Gastroesophageal sphincter (tissue), 4 donors: ENCODE measurements around the gene TPD52L2. TPM values are rescaled to one million over a fixed set of nuclear protein-coding genes. Genes with fewer than 3 reads are reported as not detected.

Source experiments
- ATAC-seq: fragments of 150-250 bp; one replicate; pipeline ENCODE4 v1.9.1; 2016; ENCODE audit warnings: mild to moderate bottlenecking, moderate library complexity
- H3K27ac ChIP-seq, 4 donors: fragments of 200-600 bp; sonication (generic) in 3 of 4; 1 replicate in 3 of 4; 2 replicates in 1 of 4; pipeline ENCODE4 v1.5.1; 2016 to 2019
- H3K27me3 ChIP-seq: fragments of 200-600 bp; sonication (generic); one replicate; pipeline ENCODE4 v1.5.1; 2019
- H3K36me3 ChIP-seq, 2 donors: fragments of 200-600 bp; sonication (generic); one replicate each; pipeline ENCODE4 v1.5.1; 2019; ENCODE audit warnings: control low read depth in 1 of 2
- H3K4me1 ChIP-seq, 3 donors: fragments of 200-600 bp; sonication (generic); 1 replicate in 2 of 3; 2 replicates in 1 of 3; pipeline ENCODE4 v1.5.1; 2016 to 2019; ENCODE audit warnings: control low read depth in 2 of 3
- H3K4me3 ChIP-seq, 2 donors: fragments of 200-600 bp; sonication (generic); one replicate each; pipeline ENCODE4 v1.5.1; 2019; ENCODE audit warnings: mild to moderate bottlenecking in 1 of 2, moderate library complexity in 1 of 2
- H3K9me3 ChIP-seq, 3 donors: fragments of 200-600 bp; sonication (generic); one replicate each; pipeline ENCODE4 v1.5.1; 2017 to 2019; ENCODE audit warnings: control low read depth in 2 of 3
- CTCF ChIP-seq, 4 experiments: fragments of 200-600 bp in 2 of 4; fragments of 450-650 bp in 2 of 4; sonication (generic) in 1 of 4; IDR thresholded peaks; one replicate each; pipeline ENCODE4 v1.5.1; 2017 to 2019; ENCODE audit warnings: antibody characterized with exemption in 4 of 4, mild to moderate bottlenecking in 2 of 4, moderate library complexity in 2 of 4
- EP300 ChIP-seq: sonication (generic); formaldehyde crosslinking; IDR thresholded peaks from one replicate; pipeline ENCODE4 v1.6.1; 2017; ENCODE audit warnings: antibody characterized with exemption, mild to moderate bottlenecking
- POLR2A ChIP-seq, 2 donors: fragments of 450-650 bp; IDR thresholded peaks; one replicate each; pipeline ENCODE4 v1.6.1; 2017; ENCODE audit warnings: antibody characterized with exemption in 2 of 2, mild to moderate bottlenecking in 2 of 2, moderate library complexity in 1 of 2
- POLR2AphosphoS5 ChIP-seq: sonication (generic); formaldehyde crosslinking; IDR thresholded peaks from one replicate; pipeline ENCODE4 v1.6.1; 2017; ENCODE audit warnings: antibody characterized with exemption
- WGBS, 2 donors: methylation state at CpG; one replicate each; pipeline ENCODE4 v1.1.5; 2018; ENCODE audit warnings: low coverage in 1 of 2; 5-methylcytosine and 5-hydroxymethylcytosine counted together
- total RNA-seq, 4 donors: library from RNA; depleted of rRNA; stranded (reverse); fragments of >200 nt; gene quantifications; one replicate each; pipeline ENCODE4 v1.1.0, GENCODE V29; 2016

Gene TPD52L2
- total RNA-seq, 4 donors from 2014 or later = 136 to 157 (median 145) TPM

GRCh38 chr20:63884506-63885263 lies 19.6 kb downstream of the TPD52L2 start:
- H3K4me3 ChIP-seq = no peak overlapping the region
- peaks cover 0 to 94% of the 10 kb centered on the region in 2 donors for H3K36me3 ChIP-seq
- ATAC-seq = no peak
- no peaks in the 10 kb centered on the region for H3K9me3 ChIP-seq
- no peak overlapping the region for H3K27ac ChIP-seq
- WGBS, 2 donors = 78 to 80% methylated on average over 1 to 4 of the region's 21 CpGs
- H3K27me3 ChIP-seq = no peaks in the 10 kb centered on the region
- TF ChIP-seq EP300 (no peak), POLR2AphosphoS5 (no peak), CTCF (IDR thresholded peaks at IDR 0.05) (no peak), POLR2A (IDR thresholded peaks at IDR 0.05) (no peak)
- no peaks in the 10 kb centered on the region for H3K4me1 ChIP-seq

GRCh38 chr20:63885264-63886053 lies 20.4 kb downstream of the TPD52L2 start:
- no peak for ATAC-seq
- no peaks in the 10 kb centered on the region for H3K4me1 ChIP-seq
- WGBS, 2 donors = 63 to 80% methylated on average over 4 to 6 of the region's 27 CpGs
- peaks cover 0 to 99% of the 10 kb centered on the region in 2 donors for H3K36me3 ChIP-seq
- TF ChIP-seq POLR2A (IDR thresholded peaks at IDR 0.05) = no peak
- no peak for TF ChIP-seq CTCF (IDR thresholded peaks at IDR 0.05)
- TF ChIP-seq EP300 = no peak
- TF ChIP-seq POLR2AphosphoS5 = no peak
- no peak overlapping the region for H3K27ac ChIP-seq
- H3K4me3 ChIP-seq = no peak overlapping the region
- no peaks in the 10 kb centered on the region for H3K27me3 ChIP-seq
- H3K9me3 ChIP-seq = no peaks in the 10 kb centered on the region

DNA sequence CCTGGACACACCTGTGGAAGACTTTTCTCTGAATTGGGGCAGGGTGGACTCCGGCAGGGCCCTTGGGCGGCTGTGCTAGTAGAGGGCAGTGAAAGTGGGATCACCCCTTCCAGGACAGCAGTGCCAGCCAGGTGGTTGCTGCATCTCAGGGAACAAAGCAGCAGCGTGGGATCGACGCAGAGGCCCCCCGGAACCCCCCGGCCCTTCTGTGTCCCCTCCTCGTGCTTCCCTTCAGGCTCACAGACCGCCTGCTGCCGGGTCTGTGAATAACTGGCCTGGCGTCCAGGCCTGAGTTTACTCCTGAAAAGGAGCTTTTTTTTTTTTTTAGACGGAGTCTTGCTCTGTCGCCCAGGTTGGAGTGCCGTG lies 21.0 kb downstream of the TPD52L2 start:
- H3K36me3 ChIP-seq = peaks cover 0 to 99% of the 10 kb centered on the region in 2 donors
- H3K27ac ChIP-seq = no peak overlapping the region
- ATAC-seq = no peak
- 100% methylated on average over 1 of the region's 14 CpGs; no CpG with 5 or more reads in 1 of the 2 donors for WGBS, 2 donors
- H3K9me3 ChIP-seq = no peaks in the 10 kb centered on the region
- no peaks in the 10 kb centered on the region for H3K4me1 ChIP-seq
- no peak overlapping the region for H3K4me3 ChIP-seq
- no peaks in the 10 kb centered on the region for H3K27me3 ChIP-seq
- no peak for TF ChIP-seq EP300
- TF ChIP-seq CTCF (IDR thresholded peaks at IDR 0.05) = no peak

- no peaks in the 10 kb centered on the region for H3K4me1 ChIP-seq
- no CpG with 5 or more reads among the region's 11 CpGs for WGBS, 2 donors
- H3K4me3 ChIP-seq = no peak overlapping the region
- H3K27ac ChIP-seq = no peak overlapping the region
- ATAC-seq = no peak
- peaks cover 0 to 99% of the 10 kb centered on the region in 2 donors for H3K36me3 ChIP-seq
- no peaks in the 10 kb centered on the region for H3K9me3 ChIP-seq
- no peak for TF ChIP-seq EP300
- TF ChIP-seq POLR2AphosphoS5 = no peak
- no peaks in the 10 kb centered on the region for H3K27me3 ChIP-seq
These were observed 21.9 kb downstream of the TPD52L2 start for GRCh38 chr20:63886921-63887320.

- Histone ChIP-seq H3K4me3 (no peak overlapping the region), H3K4me1 (peaks cover 0 to 9% (median 0%) of the 10 kb centered on the region in 3 donors), H3K27ac (no peak overlapping the region), H3K9me3 (no peaks in the 10 kb centered on the region), H3K36me3 (peaks cover 0 to 81% of the 10 kb centered on the region in 2 donors), H3K27me3 (no peaks in the 10 kb centered on the region)
- ATAC-seq = no peak
- WGBS, 2 donors = 68 to 100% methylated on average over 1 to 9 of the region's 25 CpGs
- TF ChIP-seq CTCF (IDR thresholded peaks at IDR 0.05) (no peak), EP300 (no peak), POLR2A (IDR thresholded peaks at IDR 0.05) (no peak), POLR2AphosphoS5 (no peak)
These were observed 24.5 kb downstream of the TPD52L2 start for GRCh38 chr20:63889241-63890200.
